Right lobe of liver (tissue), 6 donors: Measurements from ENCODE around the gene CCDC63. TPM values are rescaled to one million over a fixed set of nuclear protein-coding genes. Genes with fewer than 3 reads are reported as not detected.

Experiments used
- ATAC-seq, 4 donors: fragments of 200-7000 bp; cut with Tn5 transposase; one replicate each; pipeline ENCODE4 v1.9.1; 2020; ENCODE audit warnings: mild to moderate bottlenecking in 4 of 4, moderate library complexity in 4 of 4
- DNase-seq, 3 donors: peaks; one replicate each; pipeline ENCODE4 v3.0.0-alpha.2; 2020
- H3K27ac ChIP-seq, 3 donors: fragments of 200-600 bp; one replicate each; pipeline ENCODE4 v1.8.0; 2022
- H3K27me3 ChIP-seq, 2 donors: fragments of 200-600 bp; one replicate each; pipeline ENCODE4 v1.8.0; 2022
- H3K36me3 ChIP-seq, 4 donors: fragments of 200-600 bp; sonication (generic) in 1 of 4; one replicate each; pipeline versions ENCODE4 v1.5.1 to v1.8.0; 2017 to 2022; ENCODE audit warnings: control low read depth in 1 of 4
- H3K4me1 ChIP-seq, 4 donors: fragments of 200-600 bp; sonication (generic) in 1 of 4; one replicate each; pipeline versions ENCODE4 v1.5.1 to v1.8.0; 2017 to 2022; ENCODE audit warnings: control low read depth in 1 of 4
- H3K4me3 ChIP-seq, 3 donors: fragments of 200-600 bp; one replicate each; pipeline ENCODE4 v1.8.0; 2022
- H3K9me3 ChIP-seq, 4 donors: fragments of 200-600 bp; sonication (generic) in 1 of 4; one replicate each; pipeline versions ENCODE4 v1.5.1 to v1.8.0; 2017 to 2022; ENCODE audit warnings: control low read depth in 1 of 4
- CTCF ChIP-seq, 4 donors: fragments of 200-600 bp in 3 of 4; fragments of 450-650 bp in 1 of 4; IDR thresholded peaks; one replicate each; pipeline versions ENCODE4 v1.5.1 to v1.8.0; 2016 to 2022; ENCODE audit warnings: antibody characterized with exemption in 4 of 4, mild to moderate bottlenecking in 2 of 4
- POLR2A ChIP-seq: fragments of 450-650 bp; IDR thresholded peaks from one replicate; pipeline ENCODE4 v1.6.1; 2017; ENCODE audit warnings: antibody characterized with exemption, mild to moderate bottlenecking
- WGBS: methylation state at CpG from one replicate; pipeline ENCODE4 v1.1.6; 2018; ENCODE audit warnings: low coverage, low lambda C conversion rate; ENCODE audit not compliant: insufficient coverage; ENCODE audit errors: missing lambda C conversion rate; 5-methylcytosine and 5-hydroxymethylcytosine counted together
- intact Hi-C, 2 donors: fragments of 100-400 bp; cut with DNase I; formaldehyde crosslinking; loops; one replicate each; pipeline versions ENCODE4 v1.11.2 to v1.14.1; 2022
- total RNA-seq, 6 experiments: library from RNA; depleted of rRNA in 2 of 6; stranded (reverse); fragments of >200 nt in 2 of 6; fragmentation: NEBNext Ultra II Directional in 3 of 6; extraction: Animal tissue kit (Norgen Biotek cat#: 25700) in 3 of 6; gene quantifications; one replicate each; pipeline versions ENCODE4 v1.1.0 to v1.2.4, GENCODE V29; 2016 to 2023
- donor health status: DM: no; HTN: yes; CAD: no.
- donor health status: DM: no; HTN: no; CAD: no.
- donor health status: DM: no; HTN: no; CAD: no.
- donor health status: DM: no; HTN: yes; CAD: no.
- donor health status: DM: no; HTN: yes; CAD: no.

CCDC63 gene
- total RNA-seq, 6 experiments from 2014 or later, result not detected

- intact Hi-C loops, result no loop called here
- ATAC-seq (no peak), DNase-seq (no peak)
- Histone ChIP-seq H3K27ac (no peak overlapping the region), H3K4me3 (no peak overlapping the region), H3K27me3 (no peaks in the 10 kb centered on the region), H3K36me3 (no peaks in the 10 kb centered on the region), H3K9me3 (no peaks in the 10 kb centered on the region), H3K4me1 (no peaks in the 10 kb centered on the region)
- TF ChIP-seq POLR2A, result no peak
- no peak for TF ChIP-seq CTCF (IDR thresholded peaks at IDR 0.05)
- WGBS, result 78% methylated on average over 3 of the region's 4 CpGs
Measured at GRCh38 chr12:110849221-110849620, 2.4 kb downstream of the CCDC63 start.

GRCh38 chr12:110849748-110850403 is 3.1 kb downstream of the CCDC63 start:
- ATAC-seq, result no peak
- intact Hi-C loops, result no loop called here

GRCh38 chr12:110850762-110851161 is 4.0 kb downstream of the CCDC63 start:
- Histone ChIP-seq H3K4me3 (no peak overlapping the region), H3K36me3 (no peaks in the 10 kb centered on the region), H3K9me3 (no peaks in the 10 kb centered on the region), H3K4me1 (no peaks in the 10 kb centered on the region), H3K27ac (no peak overlapping the region), H3K27me3 (no peaks in the 10 kb centered on the region)
- no peak for TF ChIP-seq CTCF (IDR thresholded peaks at IDR 0.05)
- TF ChIP-seq POLR2A, result no peak
- WGBS, result 55% methylated on average over 5 of the region's 5 CpGs
- intact Hi-C loops, result no loop called here
- ATAC-seq (no peak), DNase-seq (no peak)

More at GRCh38 chr12:110849748-110850403, 3.1 kb downstream of the CCDC63 start:
- Histone ChIP-seq H3K36me3 (no peaks in the 10 kb centered on the region), H3K27me3 (no peaks in the 10 kb centered on the region), H3K9me3 (no peaks in the 10 kb centered on the region), H3K4me1 (no peaks in the 10 kb centered on the region), H3K27ac (no peak overlapping the region), H3K4me3 (no peak overlapping the region)
- TF ChIP-seq POLR2A (no peak), CTCF (IDR thresholded peaks at IDR 0.05) (no peak)
- DNase-seq, result no peak
- WGBS, result 85% methylated on average over 4 of the region's 5 CpGs

GRCh38 chr12:110853836-110854235 is 7.0 kb downstream of the CCDC63 start:
- DNase-seq, result no peak
- no peaks in the 10 kb centered on the region for H3K9me3 ChIP-seq
- H3K4me1 ChIP-seq, result no peaks in the 10 kb centered on the region
- no peak overlapping the region for H3K4me3 ChIP-seq
- ATAC-seq, result peak in 3 of 4 donors; percentile 37 to 46 (median 40)
- H3K27me3 ChIP-seq, result no peaks in the 10 kb centered on the region
- no peaks in the 10 kb centered on the region for H3K36me3 ChIP-seq
- intact Hi-C loops, result no loop called here
- H3K27ac ChIP-seq, result no peak overlapping the region
- no peak for TF ChIP-seq POLR2A
- TF ChIP-seq CTCF (IDR thresholded peaks at IDR 0.05), result no peak
- 45% methylated on average over 2 of the region's 4 CpGs for WGBS
